Panc1 (cell line): ENCODE measurements around the gene COLGALT1.

Experiments used
- CTCF ChIP-seq: fragments of 450-650 bp; IDR thresholded peaks from 2 replicates; pipeline ENCODE4 v1.5.1; 2017; ENCODE audit warnings: mild to moderate bottlenecking
- TCF7L2 ChIP-seq: IDR thresholded peaks from 2 replicates; pipeline ENCODE4 v1.6.1; 2011; ENCODE audit warnings: mild to moderate bottlenecking, low read depth, low read length, inconsistent platforms

- TF ChIP-seq TCF7L2 (no peak), CTCF (no peak)
These were observed 54.9 kb downstream of the COLGALT1 start for GRCh38 chr19:17610384-17610783.
